ENCODE data around the gene NFATC2.

NFATC2 gene

GRCh38 chr20:51563486-51564332 lies 21.2 kb upstream of the NFATC2 start:
- no peak overlapping the region for H3K27ac ChIP-seq (ENCODE audit: poor library complexity, severe bottlenecking)
- peaks cover 44% of the 10 kb centered on the region for H3K27me3 ChIP-seq (ENCODE audit: insufficient read depth, poor library complexity, severe bottlenecking)
- TF ChIP-seq CTCF (IDR thresholded peaks at IDR 0.05; ENCODE audit: poor library complexity, severe bottlenecking) = no peak
- peak; percentile 36 for ATAC-seq (ENCODE audit: low read depth)
- no peak for DNase-seq (ENCODE audit: low spot score)
- H3K4me3 ChIP-seq (ENCODE audit: severe bottlenecking) = no peak overlapping the region
- no peaks in the 10 kb centered on the region for H3K36me3 ChIP-seq (ENCODE audit: low read depth)
- H3K4me1 ChIP-seq (ENCODE audit: insufficient read depth, poor library complexity, severe bottlenecking) = peaks cover 20% of the 10 kb centered on the region
- H3K9me3 ChIP-seq (ENCODE audit: severe bottlenecking) = no peaks in the 10 kb centered on the region

DNA sequence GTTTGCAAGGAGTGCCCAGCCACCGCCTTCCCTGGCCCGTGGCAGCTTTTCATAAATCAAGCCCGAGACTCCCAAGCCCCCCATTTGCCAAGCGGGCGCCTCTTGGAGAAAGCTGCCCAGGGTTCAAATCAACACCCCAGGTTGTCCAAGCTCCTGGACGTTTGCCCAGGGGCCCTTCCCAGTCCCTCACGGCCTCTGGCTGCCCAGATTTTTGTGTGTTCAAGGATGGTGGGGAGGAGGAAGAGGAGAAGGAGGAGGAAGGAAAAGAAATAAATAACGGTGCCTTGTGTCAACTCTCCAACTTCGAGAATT lies 20.6 kb upstream of the NFATC2 start:
- no peak overlapping the region for H3K4me3 ChIP-seq (ENCODE audit: severe bottlenecking)
- H3K9me3 ChIP-seq (ENCODE audit: severe bottlenecking) = no peaks in the 10 kb centered on the region
- H3K4me1 ChIP-seq (ENCODE audit: insufficient read depth, poor library complexity, severe bottlenecking) = peaks cover 20% of the 10 kb centered on the region
- DNase-seq (ENCODE audit: low spot score) (no peak), ATAC-seq (ENCODE audit: low read depth) (no peak)
- H3K27me3 ChIP-seq (ENCODE audit: insufficient read depth, poor library complexity, severe bottlenecking) = peaks cover 44% of the 10 kb centered on the region
- no peak for TF ChIP-seq CTCF (IDR thresholded peaks at IDR 0.05; ENCODE audit: poor library complexity, severe bottlenecking)
- no peaks in the 10 kb centered on the region for H3K36me3 ChIP-seq (ENCODE audit: low read depth)
- no peak overlapping the region for H3K27ac ChIP-seq (ENCODE audit: poor library complexity, severe bottlenecking)

GRCh38 chr20:51562332-51563173 lies 20.0 kb upstream of the NFATC2 start:
- H3K9me3 ChIP-seq (ENCODE audit: severe bottlenecking) = no peaks in the 10 kb centered on the region
- peaks cover 20% of the 10 kb centered on the region for H3K4me1 ChIP-seq (ENCODE audit: insufficient read depth, poor library complexity, severe bottlenecking)
- TF ChIP-seq CTCF (IDR thresholded peaks at IDR 0.05; ENCODE audit: poor library complexity, severe bottlenecking) = peak; percentile 68
- ATAC-seq (ENCODE audit: low read depth) = peak; percentile 81
- peaks cover 44% of the 10 kb centered on the region for H3K27me3 ChIP-seq (ENCODE audit: insufficient read depth, poor library complexity, severe bottlenecking)
- H3K4me3 ChIP-seq (ENCODE audit: severe bottlenecking) = peak overlapping the region; percentile 24
- no peaks in the 10 kb centered on the region for H3K36me3 ChIP-seq (ENCODE audit: low read depth)
- no peak overlapping the region for H3K27ac ChIP-seq (ENCODE audit: poor library complexity, severe bottlenecking)
- no peak for DNase-seq (ENCODE audit: low spot score)

- DNase-seq (ENCODE audit: low spot score) = no peak
- no peaks in the 10 kb centered on the region for H3K9me3 ChIP-seq (ENCODE audit: severe bottlenecking)
- ATAC-seq (ENCODE audit: low read depth) = peak; percentile 16
- H3K4me3 ChIP-seq (ENCODE audit: severe bottlenecking) = peak overlapping the region; percentile 24
- no peak overlapping the region for H3K27ac ChIP-seq (ENCODE audit: poor library complexity, severe bottlenecking)
- TF ChIP-seq CTCF (IDR thresholded peaks at IDR 0.05; ENCODE audit: poor library complexity, severe bottlenecking) = no peak
- no peaks in the 10 kb centered on the region for H3K36me3 ChIP-seq (ENCODE audit: low read depth)
- peaks cover 20% of the 10 kb centered on the region for H3K4me1 ChIP-seq (ENCODE audit: insufficient read depth, poor library complexity, severe bottlenecking)
- peaks cover 44% of the 10 kb centered on the region for H3K27me3 ChIP-seq (ENCODE audit: insufficient read depth, poor library complexity, severe bottlenecking)
These were observed 19.5 kb upstream of the NFATC2 start for GRCh38 chr20:51562027-51562331.

Measured in RWPE2 (cell line).